HepG2 (cell line): ENCODE measurements around the gene DOCK1. TPM values are rescaled to one million over a fixed set of nuclear protein-coding genes. Genes with fewer than 3 reads are reported as not detected.

Experiments
- ATAC-seq: fragments of 200-7000 bp; cut with Tn5 transposase; 3 replicates; pipeline ENCODE4 v1.9.1; 2020; ENCODE audit warnings: mild to moderate bottlenecking, moderate library complexity
- BruUV-seq: library from RNA; stranded (reverse); fragments of 400-500 nt; replicated peaks from 2 replicates; lab custom pipeline; 2021; lab: Mats Ljungman, UMichigan
- CTCF ChIA-PET: fragments of 300-600 bp; formaldehyde crosslinking; extraction: SDS; loops from one replicate; lab custom pipeline; 2021; ENCODE audit warnings: low total read pairs, inconsistent platforms, low intra/inter-chr PET ratio; lab: Yijun Ruan, JAX
- POLR2A ChIA-PET: fragments of 350-600 bp; sonication (Branson Sonifier 250); formaldehyde crosslinking; loops from one replicate; lab custom pipeline; 2020; ENCODE audit warnings: antibody characterized with exemption, inconsistent platforms; lab: Yijun Ruan, JAX
- DNase-seq: peaks from one replicate; pipeline ENCODE4 v3.0.0-alpha.2; 2015; ENCODE audit warnings: low spot score
- FAIRE-seq: peaks from 3 replicates; lab custom pipeline; 2011; peaks lifted over from hg19 to GRCh38; lab: Jason Lieb, UNC
- H2AFZ ChIP-seq: one replicate; pipeline ENCODE4 v1.6.1; 2011; ENCODE audit warnings: low read length, inconsistent platforms
- H3K27ac ChIP-seq: fragments of 300-600 bp; 3 replicates; pipeline ENCODE4 v1.8.0; 2011; ENCODE audit warnings: mixed run types, mild to moderate bottlenecking, mixed read lengths, low read length, inconsistent platforms; ENCODE audit not compliant: insufficient read depth; ENCODE audit errors: extremely low read length
- H3K27me3 ChIP-seq, 2 experiments: fragments of 200-600 bp in 1 of 2; 2 replicates in 1 of 2; 3 replicates in 1 of 2; pipeline versions ENCODE4 v1.6.0 to v1.8.0; 2011; ENCODE audit warnings: low read length in 2 of 2, mild to moderate bottlenecking in 2 of 2, moderate library complexity in 2 of 2, inconsistent platforms in 1 of 2; ENCODE audit not compliant: insufficient read depth in 2 of 2, control insufficient read depth in 1 of 2
- H3K36me3 ChIP-seq, 2 experiments: fragments of 200-600 bp in 1 of 2; replicated peaks in 1 of 2; 2 replicates in 1 of 2; 3 replicates in 1 of 2; pipeline versions ENCODE4 v1.5.1 to v1.8.0; 2011; ENCODE audit warnings: low read length in 2 of 2, inconsistent platforms in 1 of 2; ENCODE audit not compliant: insufficient read depth in 2 of 2, control insufficient read depth in 1 of 2
- H3K4me1 ChIP-seq: 2 replicates; pipeline ENCODE4 v1.5.1; 2012; ENCODE audit warnings: low read length, inconsistent platforms; ENCODE audit not compliant: insufficient read depth
- H3K4me2 ChIP-seq: 2 replicates; pipeline ENCODE4 v1.6.0; 2011; ENCODE audit warnings: low read depth, low read length, inconsistent platforms
- H3K4me3 ChIP-seq, 3 experiments: fragments of 200-600 bp in 1 of 3; sonication (generic), shearing (Covaris generic) in 1 of 3; replicated peaks in 1 of 3; 2 replicates each; pipeline ENCODE4 v1.5.1; 2011 to 2016; ENCODE audit warnings: low read length in 3 of 3, inconsistent platforms in 2 of 3, low read depth in 2 of 3, mild to moderate bottlenecking in 2 of 3, control low read depth in 1 of 3, mixed read lengths in 1 of 3; ENCODE audit not compliant: insufficient read depth in 1 of 3
- H3K79me2 ChIP-seq: one replicate; pipeline ENCODE4 v1.6.1; 2011; ENCODE audit warnings: low read length, inconsistent platforms; ENCODE audit not compliant: insufficient read depth
- H3K9ac ChIP-seq: 2 replicates; pipeline ENCODE4 v1.6.0; 2011; ENCODE audit warnings: mild to moderate bottlenecking, low read depth, low read length, inconsistent platforms; ENCODE audit not compliant: insufficient read depth
- H3K9me3 ChIP-seq: 2 replicates; pipeline ENCODE4 v1.5.1; 2012; ENCODE audit warnings: mild to moderate bottlenecking, low read length
- H4K20me1 ChIP-seq: 2 replicates; pipeline ENCODE4 v1.6.0; 2011; ENCODE audit warnings: inconsistent platforms, mild to moderate bottlenecking, low read length, moderate library complexity; ENCODE audit not compliant: insufficient read depth
- MBNL3 ChIP-seq: fragments of 250-450 bp; sonication (Bioruptor Pico); conservative IDR thresholded peaks from 2 replicates; pipeline ENCODE4 v1.8.0; 2022; ENCODE audit warnings: mild to moderate bottlenecking, inconsistent platforms
- RFX1 ChIP-seq: fragments of 450-650 bp; IDR thresholded peaks from 2 replicates; pipeline ENCODE4 v1.6.1; 2017
- TCF7 ChIP-seq: sonication (generic); IDR thresholded peaks from 2 replicates; pipeline ENCODE4 v1.6.1; 2016; ENCODE audit warnings: antibody characterized with exemption, low read depth
- TP53 ChIP-seq: sonication (generic); formaldehyde crosslinking; conservative IDR thresholded peaks from 2 replicates; pipeline ENCODE4 v1.4.0; 2020; ENCODE audit warnings: missing genetic modification reagents
- ZNF556 ChIP-seq: sonication (generic); formaldehyde crosslinking; IDR thresholded peaks from 2 replicates; pipeline ENCODE4 v1.4.0; 2020; ENCODE audit warnings: mild to moderate bottlenecking, missing genetic modification reagents, borderline replicate concordance
- ZSCAN9 ChIP-seq: IDR thresholded peaks from 2 replicates; pipeline ENCODE4 v1.6.1; 2016; ENCODE audit warnings: borderline replicate concordance
- WGBS: methylation state at CpG from one replicate; pipeline ENCODE4 v1.1.6; 2017; ENCODE audit warnings: low lambda C conversion rate; 5-methylcytosine and 5-hydroxymethylcytosine counted together
- in situ Hi-C: cut with HindIII; loops from 2 replicates; pipeline ENCODE4 v1.10.0; 2017; ENCODE audit warnings: low pct_unique_long_range_greater_than_20kb; ENCODE audit not compliant: extremely low pct_ligation_motif_present
- intact Hi-C: fragments of 100-400 bp; cut with micrococcal nuclease; formaldehyde crosslinking; loops from one replicate; pipeline ENCODE4 v1.10.0; 2022; ENCODE audit not compliant: unreplicated experiment
- polyA plus RNA-seq, 8 experiments: library from polyadenylated mRNA; depleted of rRNA in 3 of 8; stranded (reverse) in 7 of 8; unstranded in 1 of 8; fragments of >200 nt; fragmentation: Illumina TruSeq in 4 of 8; extraction: Trizol in 4 of 8; gene quantifications; 2 replicates each; pipeline versions ENCODE4 v1.2.1 to v1.2.3, GENCODE V29; 2011 to 2016; ENCODE audit warnings: low read depth in 4 of 8, missing spikeins in 1 of 8, mixed read lengths in 1 of 8; ENCODE audit not compliant: insufficient read depth in 1 of 8
- total RNA-seq, 5 experiments: library from RNA; depleted of rRNA; stranded (reverse); fragments of >200 nt; fragmentation: Illumina TruSeq; extraction: Trizol; gene quantifications; 2 replicates each; pipeline ENCODE4 v1.2.3, GENCODE V29; 2016; ENCODE audit warnings: low read depth in 1 of 5
- TF ChIP-seq, protein P1 (sequence below): sonication (generic); formaldehyde crosslinking; IDR thresholded peaks from 2 replicates; pipeline ENCODE4 v1.5.0; 2020; ENCODE audit warnings: mild to moderate bottlenecking, missing genetic modification reagents

DOCK1 gene
- total and polyA plus RNA-seq, 2 of the 13 experiments (the other 11 are each of a cell fraction or from before 2014, with no cell fraction given): 8.3 to 25.5 TPM

DNA sequence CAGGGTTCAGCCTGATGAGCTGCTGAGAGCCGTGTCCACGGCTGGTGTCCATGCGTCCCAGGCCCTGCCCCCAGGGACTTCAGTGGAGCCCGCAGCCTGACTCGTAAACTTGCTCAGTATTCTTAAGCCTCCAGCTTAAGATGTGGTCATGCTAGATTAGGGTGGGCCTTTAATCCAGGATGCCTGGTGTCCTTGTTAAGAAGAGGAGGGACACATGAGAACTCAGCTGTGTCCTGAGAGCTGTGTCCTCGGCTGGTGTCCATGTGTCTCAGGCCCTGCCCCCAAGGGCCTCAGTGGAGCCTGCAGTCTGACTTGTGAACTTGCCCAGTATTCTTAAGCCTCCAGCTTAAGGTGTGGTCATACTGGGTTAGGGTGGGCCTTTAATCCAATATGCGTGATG is 23.0 kb downstream of the DOCK1 start:
- 100% methylated on average over 3 of the region's 7 CpGs for whole genome bisulfite sequencing
- Histone ChIP-seq H3K79me2 (peaks cover 34% of the 10 kb centered on the region), H3K4me1 (peaks cover 28% of the 10 kb centered on the region), H4K20me1 (no peaks in the 10 kb centered on the region; the same call in 1 of the 2 replicates), H3K36me3 (peaks cover 6 to 14% of the 10 kb centered on the region in 2 experiments), H3K4me2 (no peak overlapping the region), H3K9ac (no peak overlapping the region), H3K27me3 (no peaks in the 10 kb centered on the region), H3K9me3 (no peaks in the 10 kb centered on the region), H3K27ac (no peak overlapping the region), H2AFZ (no peak overlapping the region), H3K4me3 (no peak overlapping the region)
- BruUV-seq: no TSS peak
- intact Hi-C loops (no loop called here), in situ Hi-C loops (no loop called here)
- DNase-seq (no peak), ATAC-seq (no peak), FAIRE-seq (no peak)
- CTCF ChIA-PET: no interaction called here
- POLR2A ChIA-PET: no interaction called here
- TF ChIP-seq, protein P1, sequence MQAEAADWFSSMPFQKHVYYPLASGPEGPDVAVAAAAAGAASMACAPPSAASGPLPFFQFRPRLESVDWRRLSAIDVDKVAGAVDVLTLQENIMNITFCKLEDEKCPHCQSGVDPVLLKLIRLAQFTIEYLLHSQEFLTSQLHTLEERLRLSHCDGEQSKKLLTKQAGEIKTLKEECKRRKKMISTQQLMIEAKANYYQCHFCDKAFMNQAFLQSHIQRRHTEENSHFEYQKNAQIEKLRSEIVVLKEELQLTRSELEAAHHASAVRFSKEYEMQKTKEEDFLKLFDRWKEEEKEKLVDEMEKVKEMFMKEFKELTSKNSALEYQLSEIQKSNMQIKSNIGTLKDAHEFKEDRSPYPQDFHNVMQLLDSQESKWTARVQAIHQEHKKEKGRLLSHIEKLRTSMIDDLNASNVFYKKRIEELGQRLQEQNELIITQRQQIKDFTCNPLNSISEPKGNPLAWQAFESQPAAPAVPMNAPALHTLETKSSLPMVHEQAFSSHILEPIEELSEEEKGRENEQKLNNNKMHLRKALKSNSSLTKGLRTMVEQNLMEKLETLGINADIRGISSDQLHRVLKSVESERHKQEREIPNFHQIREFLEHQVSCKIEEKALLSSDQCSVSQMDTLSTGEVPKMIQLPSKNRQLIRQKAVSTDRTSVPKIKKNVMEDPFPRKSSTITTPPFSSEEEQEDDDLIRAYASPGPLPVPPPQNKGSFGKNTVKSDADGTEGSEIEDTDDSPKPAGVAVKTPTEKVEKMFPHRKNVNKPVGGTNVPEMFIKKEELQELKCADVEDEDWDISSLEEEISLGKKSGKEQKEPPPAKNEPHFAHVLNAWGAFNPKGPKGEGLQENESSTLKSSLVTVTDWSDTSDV (CRISPR knock-in tag): no peak
- TF ChIP-seq RFX1 (no peak), ZNF556 (CRISPR knock-in tag) (no peak), MBNL3 (CRISPR knock-in tag) (no peak), ZSCAN9 (CRISPR knock-in tag) (no peak), TP53 (CRISPR knock-in tag) (no peak), TCF7 (no peak)
